Mesenchymal stem cell (in vitro differentiated cells and primary cell): ENCODE data around the gene TBCA.
A peak's percentile ranks its signal among the peaks of the same experiment; 100 is the strongest.

Experiments used
- DNase-seq: peaks from one replicate; pipeline ENCODE4 v3.0.0-alpha.2; 2013
- H2AFZ ChIP-seq: one replicate; pipeline ENCODE4 v1.6.1; 2013; ENCODE audit warnings: low read depth, mild to moderate bottlenecking, control low read depth, inconsistent platforms, low read length, moderate library complexity
- H2AK5ac ChIP-seq: 2 replicates; pipeline ENCODE4 v1.6.1; 2013; ENCODE audit warnings: low read length, moderate library complexity, mild to moderate bottlenecking, inconsistent platforms; ENCODE audit not compliant: severe bottlenecking
- H2BK120ac ChIP-seq: one replicate; pipeline ENCODE4 v1.6.1; 2013; ENCODE audit warnings: low read depth, mild to moderate bottlenecking, inconsistent platforms, low read length, moderate library complexity
- H2BK12ac ChIP-seq, 2 experiments: one replicate each; pipeline ENCODE4 v1.6.1; 2013; ENCODE audit warnings: inconsistent platforms in 2 of 2, low read length in 2 of 2, mild to moderate bottlenecking in 2 of 2, moderate library complexity in 2 of 2, control low read depth in 1 of 2
- H2BK15ac ChIP-seq: one replicate; pipeline ENCODE4 v1.6.1; 2013; ENCODE audit warnings: mild to moderate bottlenecking, low read depth, inconsistent platforms; ENCODE audit not compliant: poor library complexity, severe bottlenecking
- H2BK5ac ChIP-seq: 2 replicates; pipeline ENCODE4 v1.6.1; 2013; ENCODE audit warnings: low read depth, mild to moderate bottlenecking, low read length, control low read depth, inconsistent platforms; ENCODE audit not compliant: poor library complexity, severe bottlenecking
- H3K14ac ChIP-seq, 2 experiments: one replicate each; pipeline ENCODE4 v1.6.1; 2013; ENCODE audit warnings: inconsistent platforms in 2 of 2, low read length in 2 of 2, control low read depth in 1 of 2, mild to moderate bottlenecking in 1 of 2, moderate library complexity in 1 of 2
- H3K18ac ChIP-seq, 2 experiments: one replicate each; pipeline ENCODE4 v1.6.1; 2013; ENCODE audit warnings: inconsistent platforms in 2 of 2, low read length in 2 of 2, control low read depth in 1 of 2, low read depth in 1 of 2, mild to moderate bottlenecking in 1 of 2
- H3K23ac ChIP-seq, 2 experiments: one replicate each; pipeline ENCODE4 v1.6.1; 2013; ENCODE audit warnings: inconsistent platforms in 2 of 2, low read length in 2 of 2, mild to moderate bottlenecking in 2 of 2, moderate library complexity in 2 of 2, control low read depth in 1 of 2
- H3K27ac ChIP-seq: 2 replicates; pipeline ENCODE4 v1.5.1; 2013; ENCODE audit warnings: mild to moderate bottlenecking, moderate library complexity, low read length, control low read depth, inconsistent platforms; ENCODE audit not compliant: poor library complexity, severe bottlenecking
- H3K27me3 ChIP-seq, 2 experiments: 2 replicates each; pipeline versions ENCODE4 v1.6.1 to v1.7.0; 2013; ENCODE audit warnings: low read length in 2 of 2, mild to moderate bottlenecking in 2 of 2, moderate library complexity in 2 of 2, control low read depth in 1 of 2, inconsistent platforms in 1 of 2; ENCODE audit not compliant: control insufficient read depth in 1 of 2, insufficient read depth in 1 of 2
- H3K36me3 ChIP-seq, 2 experiments: 2 replicates each; pipeline versions ENCODE4 v1.6.1 to v1.7.0; 2013; ENCODE audit warnings: low read length in 2 of 2, control low read depth in 1 of 2, inconsistent platforms in 1 of 2, low read depth in 1 of 2, mild to moderate bottlenecking in 1 of 2; ENCODE audit not compliant: insufficient read depth in 2 of 2, control insufficient read depth in 1 of 2
- H3K4ac ChIP-seq, 2 experiments: one replicate each; pipeline ENCODE4 v1.6.1; 2013; ENCODE audit warnings: inconsistent platforms in 2 of 2, low read length in 2 of 2, mild to moderate bottlenecking in 2 of 2, moderate library complexity in 2 of 2, control low read depth in 1 of 2, low read depth in 1 of 2
- H3K4me1 ChIP-seq: 2 replicates; pipeline ENCODE4 v1.6.1; 2013; ENCODE audit warnings: low read depth, low read length, control low read depth; ENCODE audit not compliant: control insufficient read depth, insufficient read depth
- H3K4me2 ChIP-seq: 2 replicates; pipeline ENCODE4 v1.6.1; 2013; ENCODE audit warnings: low read length, mild to moderate bottlenecking, inconsistent platforms; ENCODE audit not compliant: poor library complexity, severe bottlenecking
- H3K4me3 ChIP-seq, 2 experiments: 2 replicates each; pipeline versions ENCODE4 v1.5.1 to v1.7.0; 2013; ENCODE audit warnings: low read length in 2 of 2, mild to moderate bottlenecking in 2 of 2, control low read depth in 1 of 2, low read depth in 1 of 2; ENCODE audit not compliant: insufficient read depth in 1 of 2
- H3K79me1 ChIP-seq: replicated peaks from 2 replicates; pipeline ENCODE4 v1.6.1; 2013; ENCODE audit warnings: mild to moderate bottlenecking, control low read depth, low read length, inconsistent platforms; ENCODE audit not compliant: poor library complexity, severe bottlenecking
- H3K9ac ChIP-seq: 2 replicates; pipeline ENCODE4 v1.7.0; 2013; ENCODE audit warnings: mild to moderate bottlenecking, low read length, moderate library complexity
- H3K9me3 ChIP-seq: 2 replicates; pipeline ENCODE4 v1.7.0; 2013; ENCODE audit warnings: mild to moderate bottlenecking, low read length; ENCODE audit not compliant: control insufficient read depth
- H4K8ac ChIP-seq: one replicate; pipeline ENCODE4 v1.6.1; 2013; ENCODE audit warnings: inconsistent platforms, mild to moderate bottlenecking, low read length, moderate library complexity
- H4K91ac ChIP-seq: one replicate; pipeline ENCODE4 v1.6.1; 2013; ENCODE audit warnings: mild to moderate bottlenecking, low read length, inconsistent platforms
- WGBS: methylation state at CpG from one replicate; pipeline ENCODE4 v1.1.7; 2013; ENCODE audit warnings: mixed read lengths; 5-methylcytosine and 5-hydroxymethylcytosine counted together

Gene TBCA

DNA sequence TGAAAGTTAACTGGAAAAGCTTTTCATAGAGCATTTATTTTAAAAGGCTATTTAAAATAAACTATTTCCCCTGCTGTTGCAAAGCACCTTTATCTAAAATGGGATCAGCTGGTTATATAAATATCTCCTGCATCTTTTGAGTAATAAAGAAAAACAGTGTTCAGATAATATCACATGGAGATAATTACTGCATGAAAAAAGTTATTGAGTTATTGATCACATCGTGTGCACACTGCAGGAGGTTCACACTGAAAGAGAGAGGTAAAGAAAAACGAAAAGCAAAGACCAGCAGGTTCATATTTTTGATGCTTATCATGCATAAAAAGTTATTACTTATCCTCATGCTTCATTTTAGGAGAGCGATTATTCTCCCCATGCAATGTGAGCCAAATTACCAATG is 82.2 kb downstream of the TBCA start:
- Histone ChIP-seq H4K91ac (no peak overlapping the region), H3K9ac (no peak overlapping the region), H3K36me3 (peaks cover under 1 to 61% of the 10 kb centered on the region in 2 experiments), H3K4me3 (no peak overlapping the region), H3K4me1 (no peaks in the 10 kb centered on the region), H3K27ac (no peak overlapping the region), H3K18ac (no peak overlapping the region), H3K9me3 (peaks cover 10% of the 10 kb centered on the region), H3K27me3 (no peaks in the 10 kb centered on the region), H3K4ac (no peak overlapping the region), H2AK5ac (no peak overlapping the region), H3K23ac (no peak overlapping the region), H2AFZ (no peak overlapping the region), H3K79me1 (peaks cover 8% of the 10 kb centered on the region), H2BK15ac (no peak overlapping the region), H3K4me2 (no peak overlapping the region), H2BK12ac (no peak overlapping the region), H2BK5ac (no peak overlapping the region), H2BK120ac (no peak overlapping the region), H4K8ac (no peak overlapping the region), H3K14ac (no peak overlapping the region)
- DNase-seq = no peak
- WGBS = 96% methylated on average over 3 of the region's 3 CpGs

DNA sequence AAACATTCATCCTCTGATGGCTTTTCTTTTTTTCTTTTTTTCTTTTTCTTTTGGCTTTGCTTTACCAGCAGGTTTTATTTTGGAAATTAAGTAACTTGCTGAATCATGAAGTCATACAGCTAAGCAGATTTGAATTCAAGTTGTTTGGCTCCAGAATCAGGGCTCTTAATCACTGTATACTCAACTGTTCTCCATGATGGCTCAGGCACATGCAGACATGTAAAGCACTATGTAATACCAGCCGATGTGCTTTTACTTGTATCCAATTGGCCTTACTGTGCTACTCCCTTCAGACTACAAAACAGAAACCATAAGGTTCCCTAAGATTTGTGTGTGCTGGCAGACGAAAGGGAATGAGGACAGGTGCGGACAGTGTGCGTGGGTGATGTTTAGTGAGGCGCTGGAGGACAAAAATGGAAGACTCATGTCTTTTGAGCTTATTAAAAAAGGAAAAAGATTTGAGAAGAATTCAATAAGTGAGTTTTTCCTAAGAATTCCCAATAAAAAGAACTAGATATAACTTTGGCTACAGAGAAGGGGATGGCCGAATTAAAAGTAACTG is 92.9 kb downstream of the TBCA start:
- peak overlapping the region; percentile 79 for H3K9ac ChIP-seq
- no peaks in the 10 kb centered on the region for H3K9me3 ChIP-seq
- no peak overlapping the region for H2BK15ac ChIP-seq
- no peak overlapping the region for H2BK5ac ChIP-seq
- H4K91ac ChIP-seq = no peak overlapping the region
- H3K14ac ChIP-seq = no peak overlapping the region
- no peak overlapping the region for H4K8ac ChIP-seq
- no peak for DNase-seq
- H3K36me3 ChIP-seq = peaks cover 0 to 16% of the 10 kb centered on the region in 2 experiments
- H3K4ac ChIP-seq = no peak overlapping the region
- no peak overlapping the region for H2BK12ac ChIP-seq
- peak overlapping the region in 1 of 2 experiments; percentile 23 for H3K4me3 ChIP-seq
- H2AFZ ChIP-seq = no peak overlapping the region
- no peak overlapping the region for H3K27ac ChIP-seq
- no peaks in the 10 kb centered on the region for H3K79me1 ChIP-seq
- WGBS = 95% methylated on average over 5 of the region's 6 CpGs
- H3K23ac ChIP-seq = no peak overlapping the region
- H3K4me1 ChIP-seq = no peaks in the 10 kb centered on the region
- H3K27me3 ChIP-seq = no peaks in the 10 kb centered on the region
- no peak overlapping the region for H2AK5ac ChIP-seq
- H2BK120ac ChIP-seq = no peak overlapping the region
- H3K4me2 ChIP-seq = no peak overlapping the region
- H3K18ac ChIP-seq = no peak overlapping the region

DNA sequence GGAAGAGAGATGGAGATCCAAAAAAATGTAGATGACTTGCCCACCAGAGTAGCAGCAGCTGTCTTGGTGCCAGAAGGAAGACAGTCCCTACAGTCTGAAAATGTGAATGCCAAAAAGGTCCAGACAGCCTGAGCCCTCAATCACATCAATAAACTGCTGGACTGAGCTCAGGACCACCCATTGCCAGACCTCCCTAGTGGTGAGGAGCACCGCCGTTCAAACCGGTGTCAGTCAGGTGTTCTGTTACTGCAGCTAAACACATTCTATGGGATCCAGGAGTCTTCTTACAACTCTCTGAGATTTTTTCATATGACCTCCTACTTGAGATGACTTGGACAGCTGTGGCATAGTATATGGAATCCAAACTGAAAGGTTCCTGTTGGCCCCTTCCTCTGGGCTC is 105.6 kb downstream of the TBCA start:
- no peak overlapping the region for H4K8ac ChIP-seq

DNA sequence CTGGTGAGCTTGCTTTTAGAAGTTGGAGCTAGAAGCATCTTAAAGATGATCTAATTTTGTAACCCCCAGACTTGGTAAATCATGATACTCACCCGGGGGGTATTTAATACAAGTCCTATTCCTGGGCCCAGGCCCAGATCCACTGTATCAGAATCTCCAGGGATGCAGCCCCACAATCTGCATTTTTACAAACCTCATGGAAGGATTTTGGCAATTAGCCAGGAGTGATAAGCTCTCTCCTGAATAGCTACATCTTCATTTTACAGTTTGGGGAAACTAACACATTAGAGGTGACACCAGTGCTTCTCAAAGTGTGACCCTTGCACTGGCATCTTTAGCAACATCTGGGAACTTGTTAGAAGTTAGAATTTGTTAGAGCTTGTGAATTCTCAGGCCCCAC is 106.5 kb downstream of the TBCA start:
- no peak overlapping the region for H2BK12ac ChIP-seq
- H2AFZ ChIP-seq = no peak overlapping the region
- H2AK5ac ChIP-seq = no peak overlapping the region
- H3K4me2 ChIP-seq = no peak overlapping the region
- no peak overlapping the region for H3K4me3 ChIP-seq
- 100% methylated on average over 1 of the region's 1 CpG for WGBS
- no peaks in the 10 kb centered on the region for H3K9me3 ChIP-seq
- no peak overlapping the region for H3K4ac ChIP-seq
- DNase-seq = no peak
- no peak overlapping the region for H3K14ac ChIP-seq
- no peaks in the 10 kb centered on the region for H3K4me1 ChIP-seq
- H3K27me3 ChIP-seq = peaks cover 16 to 61% of the 10 kb centered on the region in 2 experiments
- no peaks in the 10 kb centered on the region for H3K36me3 ChIP-seq
- no peak overlapping the region for H2BK120ac ChIP-seq
- no peak overlapping the region for H4K8ac ChIP-seq
- no peak overlapping the region for H2BK5ac ChIP-seq
- H4K91ac ChIP-seq = no peak overlapping the region
- no peak overlapping the region for H3K23ac ChIP-seq
- no peak overlapping the region for H3K9ac ChIP-seq
- H2BK15ac ChIP-seq = no peak overlapping the region
- no peaks in the 10 kb centered on the region for H3K79me1 ChIP-seq
- H3K27ac ChIP-seq = no peak overlapping the region
- no peak overlapping the region for H3K18ac ChIP-seq

More for the DNA sequence above, 105.6 kb downstream of the TBCA start:
- H3K27ac ChIP-seq = no peak overlapping the region
- no peak overlapping the region for H2BK120ac ChIP-seq
- peaks cover 16 to 57% of the 10 kb centered on the region in 2 experiments for H3K27me3 ChIP-seq
- H2AK5ac ChIP-seq = no peak overlapping the region
- no peak overlapping the region for H3K23ac ChIP-seq
- no peaks in the 10 kb centered on the region for H3K79me1 ChIP-seq
- H2BK5ac ChIP-seq = no peak overlapping the region
- H3K9me3 ChIP-seq = no peaks in the 10 kb centered on the region
- H3K4ac ChIP-seq = no peak overlapping the region
- DNase-seq = no peak
- H3K18ac ChIP-seq = no peak overlapping the region
- no peak overlapping the region for H3K4me2 ChIP-seq
- no peak overlapping the region for H3K14ac ChIP-seq
- 67% methylated on average over 3 of the region's 3 CpGs for WGBS
- H2BK12ac ChIP-seq = no peak overlapping the region
- H3K36me3 ChIP-seq = no peaks in the 10 kb centered on the region
- no peak overlapping the region for H3K9ac ChIP-seq
- no peak overlapping the region for H4K91ac ChIP-seq
- H3K4me1 ChIP-seq = no peaks in the 10 kb centered on the region
- no peak overlapping the region for H2AFZ ChIP-seq
- no peak overlapping the region for H3K4me3 ChIP-seq
- no peak overlapping the region for H2BK15ac ChIP-seq
